Liver (tissue), 9 donors: Measurements from ENCODE around the gene PREB. TPM values are rescaled to one million over a fixed set of nuclear protein-coding genes. Genes with fewer than 3 reads are reported as not detected.

ENCODE experiments used
- DNase-seq: peaks from one replicate; pipeline ENCODE4 v3.0.0-alpha.2; 2017; ENCODE audit warnings: low spot score
- H3K27ac ChIP-seq, 2 donors: one replicate each; pipeline ENCODE4 v1.7.0; 2013; ENCODE audit warnings: inconsistent platforms in 2 of 2, low read length in 2 of 2, control low read depth in 1 of 2, low read depth in 1 of 2, mild to moderate bottlenecking in 1 of 2
- H3K27me3 ChIP-seq, 4 donors: one replicate each; pipeline versions ENCODE4 v1.6.1 to v1.7.0; 2013; ENCODE audit warnings: low read length in 3 of 4, inconsistent platforms in 1 of 4, mild to moderate bottlenecking in 1 of 4, moderate library complexity in 1 of 4; ENCODE audit not compliant: control insufficient read depth in 4 of 4, insufficient read depth in 4 of 4
- H3K36me3 ChIP-seq, 4 donors: one replicate each; pipeline versions ENCODE4 v1.6.1 to v1.7.0; 2013; ENCODE audit warnings: low read length in 3 of 4, mild to moderate bottlenecking in 3 of 4, low read depth in 1 of 4, moderate library complexity in 1 of 4; ENCODE audit not compliant: control insufficient read depth in 4 of 4, insufficient read depth in 3 of 4
- H3K4me1 ChIP-seq, 4 donors: one replicate each; pipeline versions ENCODE4 v1.6.1 to v1.7.0; 2013; ENCODE audit warnings: low read length in 3 of 4, mild to moderate bottlenecking in 3 of 4, moderate library complexity in 1 of 4; ENCODE audit not compliant: control insufficient read depth in 4 of 4, insufficient read depth in 4 of 4
- H3K4me3 ChIP-seq, 3 donors: one replicate each; pipeline versions ENCODE4 v1.6.1 to v1.7.0; 2013; ENCODE audit warnings: low read length in 3 of 3, control low read depth in 1 of 3, low read depth in 1 of 3, mild to moderate bottlenecking in 1 of 3
- H3K9ac ChIP-seq, 2 donors: one replicate each; pipeline ENCODE4 v1.7.0; 2013; ENCODE audit warnings: low read length in 2 of 2, mild to moderate bottlenecking in 2 of 2, moderate library complexity in 2 of 2, control low read depth in 1 of 2, low read depth in 1 of 2
- H3K9me3 ChIP-seq, 4 donors: one replicate each; pipeline versions ENCODE4 v1.6.1 to v1.7.0; 2013; ENCODE audit warnings: low read length in 3 of 4; ENCODE audit not compliant: control insufficient read depth in 4 of 4
- EGR1 ChIP-seq, 2 donors: IDR thresholded peaks; 2 replicates each; pipeline ENCODE4 v1.6.1; 2016 to 2018; ENCODE audit warnings: antibody characterized with exemption in 2 of 2, low read depth in 2 of 2
- FOXA1 ChIP-seq: IDR thresholded peaks from 2 replicates; pipeline ENCODE4 v1.6.1; 2016; ENCODE audit warnings: antibody characterized with exemption
- GABPA ChIP-seq, 2 donors: IDR thresholded peaks in 1 of 2; conservative IDR thresholded peaks in 1 of 2; 2 replicates each; pipeline ENCODE4 v1.6.1; 2016; ENCODE audit warnings: antibody characterized with exemption in 2 of 2, mild to moderate bottlenecking in 1 of 2, moderate library complexity in 1 of 2
- HNF4G ChIP-seq: IDR thresholded peaks from 2 replicates; pipeline ENCODE4 v1.6.1; 2016; ENCODE audit warnings: antibody characterized with exemption
- JUND ChIP-seq, 2 donors: IDR thresholded peaks; 2 replicates each; pipeline ENCODE4 v1.6.1; 2016; ENCODE audit warnings: antibody characterized with exemption in 2 of 2
- NR2F2 ChIP-seq: IDR thresholded peaks from 2 replicates; pipeline ENCODE4 v1.6.1; 2016; ENCODE audit warnings: antibody characterized with exemption
- RXRA ChIP-seq, 2 donors: IDR thresholded peaks; 2 replicates each; pipeline ENCODE4 v1.6.1; 2017 to 2018; ENCODE audit warnings: antibody characterized with exemption in 2 of 2, mild to moderate bottlenecking in 1 of 2
- SP1 ChIP-seq: IDR thresholded peaks from 2 replicates; pipeline ENCODE4 v1.6.1; 2018; ENCODE audit warnings: antibody characterized with exemption, mild to moderate bottlenecking
- TAF1 ChIP-seq: conservative IDR thresholded peaks from 2 replicates; pipeline ENCODE4 v1.6.1; 2016; ENCODE audit warnings: antibody characterized with exemption, mild to moderate bottlenecking
- YY1 ChIP-seq: IDR thresholded peaks from 2 replicates; pipeline ENCODE4 v1.6.1; 2016; ENCODE audit warnings: antibody characterized with exemption, mild to moderate bottlenecking
- WGBS: extraction: QIAGEN DNeasy Blood & Tissue Kit; methylation state at CpG from one replicate; pipeline ENCODE4 v1.1.7; 2013; 5-methylcytosine and 5-hydroxymethylcytosine counted together
- polyA plus RNA-seq, 2 donors: library from polyadenylated mRNA; stranded (reverse) in 1 of 2; unstranded in 1 of 2; fragments of 200-250 nt in 1 of 2; fragments of >200 nt in 1 of 2; fragmentation: Nextera tagmentation in 1 of 2; extraction: Ambion mirVana in 1 of 2; gene quantifications; one replicate each; pipeline versions ENCODE4 v1.2.1 to v1.2.3, GENCODE V29; 2013 to 2015
- total RNA-seq, 2 donors: library from RNA; depleted of rRNA; stranded (reverse); fragments of >200 nt; gene quantifications; one replicate each; pipeline ENCODE4 v1.2.3, GENCODE V29; 2014
- TF ChIP-seq, protein P1 (sequence below): IDR thresholded peaks from 2 replicates; pipeline ENCODE4 v1.6.1; 2016; ENCODE audit warnings: antibody characterized with exemption
- TF ChIP-seq, protein P2 (sequence below): fragments of 150-350 bp; IDR thresholded peaks from 2 replicates; pipeline ENCODE4 v1.5.1; 2017; ENCODE audit warnings: improper control_type of control experiment, low read depth, low read length; ENCODE audit not compliant: missing input control
- TF ChIP-seq, protein P3 (sequence below): IDR thresholded peaks from 2 replicates; pipeline ENCODE4 v1.6.1; 2016; ENCODE audit warnings: antibody characterized with exemption
- TF ChIP-seq, protein P4 (sequence below): IDR thresholded peaks from 2 replicates; pipeline ENCODE4 v1.6.1; 2016; ENCODE audit warnings: antibody characterized with exemption, mild to moderate bottlenecking
- TF ChIP-seq, protein P5 (sequence below): IDR thresholded peaks from 2 replicates; pipeline ENCODE4 v1.6.1; 2016; ENCODE audit warnings: antibody characterized with exemption
- donor health status: healthy.
- donor health status: healthy.
- donor health status: healthy.
- donor health status: healthy.
- donor health status: healthy.

PREB gene
- total and polyA plus RNA-seq, 4 donors, result 21.5 to 98.4 (median 60.9) TPM

DNA sequence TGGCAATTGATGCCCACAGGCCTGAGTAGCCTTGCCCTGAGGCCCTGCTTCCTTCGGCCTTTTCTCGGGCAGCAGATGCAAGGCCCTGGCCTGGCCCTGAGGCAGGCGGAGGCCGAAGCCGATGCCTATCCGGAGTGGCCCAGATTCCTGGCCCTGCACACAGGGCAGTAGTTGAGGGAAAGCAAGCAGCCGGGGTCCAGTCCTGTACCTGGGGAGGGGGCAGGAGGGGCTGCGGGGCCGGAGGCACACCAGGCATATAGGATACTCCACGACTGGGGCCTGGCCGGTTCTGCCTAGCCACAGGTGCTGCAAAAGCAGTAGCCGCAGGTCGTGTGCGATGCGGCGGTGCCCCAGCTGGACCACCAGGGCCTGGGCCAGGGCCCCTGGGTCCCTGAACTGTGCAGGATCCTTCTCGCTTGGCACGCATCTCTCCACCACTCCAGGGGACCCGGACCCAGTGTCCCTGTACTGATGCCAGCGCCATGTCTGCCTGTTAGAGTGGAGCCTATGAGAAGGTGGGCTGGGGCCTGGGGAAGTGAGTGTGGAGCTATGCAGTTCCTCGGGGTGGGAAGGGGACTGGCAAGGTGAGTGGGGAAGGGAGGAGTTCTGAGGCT lies 3.0 kb upstream of the PREB start:
- DNase-seq, result no peak

More for the DNA sequence above, 3.0 kb upstream of the PREB start:
- H3K9me3 ChIP-seq, result no peaks in the 10 kb centered on the region
- H3K4me3 ChIP-seq, result no peak overlapping the region
- H3K27me3 ChIP-seq, result no peaks in the 10 kb centered on the region
- H3K36me3 ChIP-seq, result peaks cover 0 to 3% (median 3%) of the 10 kb centered on the region in 4 donors
- TF ChIP-seq SP1 (no peak), EGR1 (IDR thresholded peaks at IDR 0.05; ENCODE audit: low read depth in 2 of 2) (no peak), YY1 (no peak), GABPA (IDR thresholded peaks at IDR 0.05 in 1 of 2, conservative IDR thresholded peaks at IDR 0.05 in 1 of 2) (no peak), JUND (IDR thresholded peaks at IDR 0.05) (no peak), TAF1 (no peak), HNF4G (no peak), FOXA1 (no peak), RXRA (IDR thresholded peaks at IDR 0.05) (no peak), NR2F2 (no peak)
- TF ChIP-seq, protein P1, sequence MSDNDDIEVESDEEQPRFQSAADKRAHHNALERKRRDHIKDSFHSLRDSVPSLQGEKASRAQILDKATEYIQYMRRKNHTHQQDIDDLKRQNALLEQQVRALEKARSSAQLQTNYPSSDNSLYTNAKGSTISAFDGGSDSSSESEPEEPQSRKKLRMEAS, result no peak
- TF ChIP-seq, protein P2, sequence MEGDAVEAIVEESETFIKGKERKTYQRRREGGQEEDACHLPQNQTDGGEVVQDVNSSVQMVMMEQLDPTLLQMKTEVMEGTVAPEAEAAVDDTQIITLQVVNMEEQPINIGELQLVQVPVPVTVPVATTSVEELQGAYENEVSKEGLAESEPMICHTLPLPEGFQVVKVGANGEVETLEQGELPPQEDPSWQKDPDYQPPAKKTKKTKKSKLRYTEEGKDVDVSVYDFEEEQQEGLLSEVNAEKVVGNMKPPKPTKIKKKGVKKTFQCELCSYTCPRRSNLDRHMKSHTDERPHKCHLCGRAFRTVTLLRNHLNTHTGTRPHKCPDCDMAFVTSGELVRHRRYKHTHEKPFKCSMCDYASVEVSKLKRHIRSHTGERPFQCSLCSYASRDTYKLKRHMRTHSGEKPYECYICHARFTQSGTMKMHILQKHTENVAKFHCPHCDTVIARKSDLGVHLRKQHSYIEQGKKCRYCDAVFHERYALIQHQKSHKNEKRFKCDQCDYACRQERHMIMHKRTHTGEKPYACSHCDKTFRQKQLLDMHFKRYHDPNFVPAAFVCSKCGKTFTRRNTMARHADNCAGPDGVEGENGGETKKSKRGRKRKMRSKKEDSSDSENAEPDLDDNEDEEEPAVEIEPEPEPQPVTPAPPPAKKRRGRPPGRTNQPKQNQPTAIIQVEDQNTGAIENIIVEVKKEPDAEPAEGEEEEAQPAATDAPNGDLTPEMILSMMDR, result no peak
- TF ChIP-seq, protein P3, sequence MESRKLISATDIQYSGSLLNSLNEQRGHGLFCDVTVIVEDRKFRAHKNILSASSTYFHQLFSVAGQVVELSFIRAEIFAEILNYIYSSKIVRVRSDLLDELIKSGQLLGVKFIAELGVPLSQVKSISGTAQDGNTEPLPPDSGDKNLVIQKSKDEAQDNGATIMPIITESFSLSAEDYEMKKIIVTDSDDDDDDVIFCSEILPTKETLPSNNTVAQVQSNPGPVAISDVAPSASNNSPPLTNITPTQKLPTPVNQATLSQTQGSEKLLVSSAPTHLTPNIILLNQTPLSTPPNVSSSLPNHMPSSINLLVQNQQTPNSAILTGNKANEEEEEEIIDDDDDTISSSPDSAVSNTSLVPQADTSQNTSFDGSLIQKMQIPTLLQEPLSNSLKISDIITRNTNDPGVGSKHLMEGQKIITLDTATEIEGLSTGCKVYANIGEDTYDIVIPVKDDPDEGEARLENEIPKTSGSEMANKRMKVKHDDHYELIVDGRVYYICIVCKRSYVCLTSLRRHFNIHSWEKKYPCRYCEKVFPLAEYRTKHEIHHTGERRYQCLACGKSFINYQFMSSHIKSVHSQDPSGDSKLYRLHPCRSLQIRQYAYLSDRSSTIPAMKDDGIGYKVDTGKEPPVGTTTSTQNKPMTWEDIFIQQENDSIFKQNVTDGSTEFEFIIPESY, result no peak
- TF ChIP-seq, protein P4, sequence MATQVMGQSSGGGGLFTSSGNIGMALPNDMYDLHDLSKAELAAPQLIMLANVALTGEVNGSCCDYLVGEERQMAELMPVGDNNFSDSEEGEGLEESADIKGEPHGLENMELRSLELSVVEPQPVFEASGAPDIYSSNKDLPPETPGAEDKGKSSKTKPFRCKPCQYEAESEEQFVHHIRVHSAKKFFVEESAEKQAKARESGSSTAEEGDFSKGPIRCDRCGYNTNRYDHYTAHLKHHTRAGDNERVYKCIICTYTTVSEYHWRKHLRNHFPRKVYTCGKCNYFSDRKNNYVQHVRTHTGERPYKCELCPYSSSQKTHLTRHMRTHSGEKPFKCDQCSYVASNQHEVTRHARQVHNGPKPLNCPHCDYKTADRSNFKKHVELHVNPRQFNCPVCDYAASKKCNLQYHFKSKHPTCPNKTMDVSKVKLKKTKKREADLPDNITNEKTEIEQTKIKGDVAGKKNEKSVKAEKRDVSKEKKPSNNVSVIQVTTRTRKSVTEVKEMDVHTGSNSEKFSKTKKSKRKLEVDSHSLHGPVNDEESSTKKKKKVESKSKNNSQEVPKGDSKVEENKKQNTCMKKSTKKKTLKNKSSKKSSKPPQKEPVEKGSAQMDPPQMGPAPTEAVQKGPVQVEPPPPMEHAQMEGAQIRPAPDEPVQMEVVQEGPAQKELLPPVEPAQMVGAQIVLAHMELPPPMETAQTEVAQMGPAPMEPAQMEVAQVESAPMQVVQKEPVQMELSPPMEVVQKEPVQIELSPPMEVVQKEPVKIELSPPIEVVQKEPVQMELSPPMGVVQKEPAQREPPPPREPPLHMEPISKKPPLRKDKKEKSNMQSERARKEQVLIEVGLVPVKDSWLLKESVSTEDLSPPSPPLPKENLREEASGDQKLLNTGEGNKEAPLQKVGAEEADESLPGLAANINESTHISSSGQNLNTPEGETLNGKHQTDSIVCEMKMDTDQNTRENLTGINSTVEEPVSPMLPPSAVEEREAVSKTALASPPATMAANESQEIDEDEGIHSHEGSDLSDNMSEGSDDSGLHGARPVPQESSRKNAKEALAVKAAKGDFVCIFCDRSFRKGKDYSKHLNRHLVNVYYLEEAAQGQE, result no peak
- TF ChIP-seq, protein P5, sequence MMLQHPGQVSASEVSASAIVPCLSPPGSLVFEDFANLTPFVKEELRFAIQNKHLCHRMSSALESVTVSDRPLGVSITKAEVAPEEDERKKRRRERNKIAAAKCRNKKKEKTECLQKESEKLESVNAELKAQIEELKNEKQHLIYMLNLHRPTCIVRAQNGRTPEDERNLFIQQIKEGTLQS, result no peak
- H3K27ac ChIP-seq, result no peak overlapping the region
- 95% methylated on average over 21 of the region's 21 CpGs for WGBS
- H3K4me1 ChIP-seq, result peaks cover 3 to 12% (median 10%) of the 10 kb centered on the region in 4 donors
- H3K9ac ChIP-seq, result no peak overlapping the region
